Hepatocyte (in vitro differentiated cells): ENCODE data around the gene ZFPM1. TPM values are rescaled to one million over a fixed set of nuclear protein-coding genes. Genes with fewer than 3 reads are reported as not detected.

Source experiments
- DNase-seq: peaks from one replicate; pipeline ENCODE4 v3.0.0-alpha.2; 2016; ENCODE audit warnings: low spot score
- H2AFZ ChIP-seq: fragments of 200-600 bp; sonication (generic); 2 replicates; pipeline ENCODE4 v1.6.0; 2016; ENCODE audit warnings: antibody characterized with exemption, mild to moderate bottlenecking
- H3K27ac ChIP-seq: fragments of 200-600 bp; sonication (generic); 2 replicates; pipeline ENCODE4 v1.5.1; 2016; ENCODE audit warnings: mild to moderate bottlenecking
- H3K27me3 ChIP-seq: fragments of 200-600 bp; sonication (generic); 2 replicates; pipeline ENCODE4 v1.6.1; 2016
- H3K36me3 ChIP-seq: fragments of 200-600 bp; sonication (generic); replicated peaks from 2 replicates; pipeline ENCODE4 v1.5.1; 2016; ENCODE audit warnings: low read depth; ENCODE audit not compliant: insufficient read depth
- H3K4me1 ChIP-seq: fragments of 200-600 bp; sonication (generic); 2 replicates; pipeline ENCODE4 v1.5.1; 2016; ENCODE audit warnings: mild to moderate bottlenecking, moderate library complexity; ENCODE audit not compliant: insufficient read depth
- H3K4me2 ChIP-seq: fragments of 200-600 bp; sonication (generic); 2 replicates; pipeline ENCODE4 v1.6.0; 2016
- H3K4me3 ChIP-seq: fragments of 200-600 bp; sonication (generic); 2 replicates; pipeline ENCODE4 v1.5.1; 2016; ENCODE audit warnings: mild to moderate bottlenecking
- H3K79me2 ChIP-seq: fragments of 200-600 bp; sonication (generic); 2 replicates; pipeline ENCODE4 v1.6.0; 2017; ENCODE audit warnings: mild to moderate bottlenecking
- H3K9me2 ChIP-seq: fragments of 200-600 bp; sonication (generic); replicated peaks from 2 replicates; pipeline ENCODE4 v1.6.0; 2017; ENCODE audit warnings: mild to moderate bottlenecking; ENCODE audit not compliant: insufficient read depth
- H3K9me3 ChIP-seq: fragments of 200-600 bp; sonication (generic); 2 replicates; pipeline ENCODE4 v1.5.1; 2016; ENCODE audit warnings: low read depth, mild to moderate bottlenecking
- H4K20me1 ChIP-seq: fragments of 200-600 bp; sonication (generic); 2 replicates; pipeline ENCODE4 v1.6.0; 2016; ENCODE audit warnings: mild to moderate bottlenecking; ENCODE audit not compliant: insufficient read depth, poor library complexity, severe bottlenecking
- EZH2 ChIP-seq: fragments of 200-600 bp; sonication (generic); IDR thresholded peaks from 2 replicates; pipeline ENCODE4 v1.6.1; 2016; ENCODE audit warnings: antibody characterized with exemption, mild to moderate bottlenecking, borderline replicate concordance
- EZH2phosphoT487 ChIP-seq: fragments of 200-600 bp; sonication (generic); IDR thresholded peaks from one replicate; pipeline ENCODE4 v1.6.1; 2018; ENCODE audit warnings: antibody characterized with exemption, mild to moderate bottlenecking, low read depth, moderate library complexity; ENCODE audit not compliant: unreplicated experiment, severe bottlenecking
- WGBS: methylation state at CpG from one replicate; pipeline ENCODE4 v1.1.6; 2016; ENCODE audit warnings: low lambda C conversion rate; ENCODE audit errors: missing lambda C conversion rate; 5-methylcytosine and 5-hydroxymethylcytosine counted together
- polyA plus RNA-seq: library from polyadenylated mRNA; unstranded; fragments of >200 nt; fragmentation: Nextera tagmentation; extraction: Ambion mirVana; gene quantifications from 2 replicates; pipeline ENCODE4 v1.2.1, GENCODE V29; 2016
- total RNA-seq: library from RNA; depleted of rRNA; stranded (reverse); fragments of >200 nt; gene quantifications from 2 replicates; pipeline ENCODE4 v1.2.3, GENCODE V29; 2014
- TF ChIP-seq, protein P1 (sequence below): fragments of 200-600 bp; sonication (generic); IDR thresholded peaks from 2 replicates; pipeline ENCODE4 v1.5.1; 2016; ENCODE audit warnings: antibody characterized with exemption, mild to moderate bottlenecking; ENCODE audit not compliant: poor library complexity

The ZFPM1 gene
- total and polyA plus RNA-seq, 2 experiments from 2014 or later, result 4.1 to 11.9 TPM

DNA sequence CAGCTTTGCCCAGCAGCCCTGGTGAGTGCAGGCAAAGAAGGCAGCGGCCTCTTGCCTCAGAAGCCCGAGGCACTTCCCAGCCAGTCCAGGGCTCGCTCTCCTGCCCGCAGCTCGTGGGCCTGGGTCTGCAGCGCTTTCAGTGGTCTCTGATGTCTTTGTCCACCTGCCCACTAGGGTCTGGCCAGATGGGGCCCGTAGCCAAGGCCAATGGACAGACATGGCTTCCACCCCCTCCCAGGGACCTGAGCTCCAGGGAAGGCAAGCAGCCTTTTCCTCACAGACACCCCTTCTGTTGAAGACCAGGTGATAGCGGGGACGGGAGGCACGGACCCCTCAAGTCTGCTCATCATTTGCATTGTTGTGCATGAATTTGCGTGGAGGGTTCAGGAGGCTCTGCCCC is 83.4 kb downstream of the ZFPM1 start:
- no peaks in the 10 kb centered on the region for H3K4me1 ChIP-seq
- TF ChIP-seq, protein P1, sequence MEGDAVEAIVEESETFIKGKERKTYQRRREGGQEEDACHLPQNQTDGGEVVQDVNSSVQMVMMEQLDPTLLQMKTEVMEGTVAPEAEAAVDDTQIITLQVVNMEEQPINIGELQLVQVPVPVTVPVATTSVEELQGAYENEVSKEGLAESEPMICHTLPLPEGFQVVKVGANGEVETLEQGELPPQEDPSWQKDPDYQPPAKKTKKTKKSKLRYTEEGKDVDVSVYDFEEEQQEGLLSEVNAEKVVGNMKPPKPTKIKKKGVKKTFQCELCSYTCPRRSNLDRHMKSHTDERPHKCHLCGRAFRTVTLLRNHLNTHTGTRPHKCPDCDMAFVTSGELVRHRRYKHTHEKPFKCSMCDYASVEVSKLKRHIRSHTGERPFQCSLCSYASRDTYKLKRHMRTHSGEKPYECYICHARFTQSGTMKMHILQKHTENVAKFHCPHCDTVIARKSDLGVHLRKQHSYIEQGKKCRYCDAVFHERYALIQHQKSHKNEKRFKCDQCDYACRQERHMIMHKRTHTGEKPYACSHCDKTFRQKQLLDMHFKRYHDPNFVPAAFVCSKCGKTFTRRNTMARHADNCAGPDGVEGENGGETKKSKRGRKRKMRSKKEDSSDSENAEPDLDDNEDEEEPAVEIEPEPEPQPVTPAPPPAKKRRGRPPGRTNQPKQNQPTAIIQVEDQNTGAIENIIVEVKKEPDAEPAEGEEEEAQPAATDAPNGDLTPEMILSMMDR, result no peak
- no peak for TF ChIP-seq EZH2

DNA sequence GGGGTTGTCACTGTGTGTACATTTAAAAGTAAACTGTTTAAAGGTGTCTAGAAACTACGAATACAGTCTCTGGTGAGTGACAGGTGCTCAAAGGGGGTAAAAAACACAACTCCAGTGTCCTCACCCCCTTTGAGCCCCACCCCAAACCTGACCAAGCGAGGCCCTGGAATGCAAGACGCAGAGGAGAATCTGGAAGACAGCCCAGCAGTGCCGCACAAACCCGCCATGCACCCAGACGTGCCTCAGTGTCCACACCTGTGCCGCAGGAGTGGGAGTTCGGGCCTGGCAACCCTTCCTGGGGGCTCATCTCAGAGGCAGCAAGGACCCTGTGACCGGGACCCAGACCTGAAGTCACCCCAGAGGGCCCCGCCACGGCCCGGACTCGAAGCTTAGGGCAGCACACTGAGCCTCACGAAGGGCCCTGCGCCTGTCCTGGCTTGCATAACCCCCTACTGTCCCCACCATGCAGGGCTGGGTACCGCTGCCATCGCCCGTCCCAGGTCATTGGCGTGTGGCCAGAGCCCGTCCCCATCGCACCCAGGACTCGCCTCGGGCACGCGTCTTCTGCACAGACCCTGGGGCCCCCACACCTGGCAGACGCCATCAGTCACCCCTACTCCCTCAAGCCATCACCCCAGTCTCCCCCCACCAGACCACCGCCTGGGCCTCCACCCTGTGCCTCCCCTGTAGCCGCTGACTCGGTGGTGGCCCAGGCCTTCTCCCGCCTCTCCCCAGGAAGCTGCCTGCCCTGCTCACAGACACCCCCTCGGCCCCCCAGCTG is 84.1 kb downstream of the ZFPM1 start:
- Histone ChIP-seq H2AFZ (no peak overlapping the region), H3K9me2 (no peaks in the 10 kb centered on the region), H3K4me1 (no peaks in the 10 kb centered on the region), H3K9me3 (no peaks in the 10 kb centered on the region), H3K27ac (no peak overlapping the region), H3K4me3 (no peak overlapping the region), H3K79me2 (no peaks in the 10 kb centered on the region), H3K36me3 (no peaks in the 10 kb centered on the region), H4K20me1 (no peaks in the 10 kb centered on the region), H3K4me2 (no peak overlapping the region), H3K27me3 (peaks cover 5% of the 10 kb centered on the region)
- TF ChIP-seq EZH2 (no peak), EZH2phosphoT487 (no peak)
- TF ChIP-seq, protein P1, result no peak
- 85% methylated on average over 21 of the region's 31 CpGs for WGBS
- DNase-seq, result no peak

More for the DNA sequence above, 83.4 kb downstream of the ZFPM1 start:
- Histone ChIP-seq H3K4me2 (no peak overlapping the region), H3K9me3 (no peaks in the 10 kb centered on the region), H3K4me3 (no peak overlapping the region), H2AFZ (no peak overlapping the region), H3K27me3 (peaks cover 5% of the 10 kb centered on the region), H3K27ac (no peak overlapping the region), H3K36me3 (no peaks in the 10 kb centered on the region), H4K20me1 (no peaks in the 10 kb centered on the region), H3K9me2 (no peaks in the 10 kb centered on the region), H3K79me2 (no peaks in the 10 kb centered on the region)
- DNase-seq, result no peak
- 92% methylated on average over 11 of the region's 11 CpGs for WGBS

DNA sequence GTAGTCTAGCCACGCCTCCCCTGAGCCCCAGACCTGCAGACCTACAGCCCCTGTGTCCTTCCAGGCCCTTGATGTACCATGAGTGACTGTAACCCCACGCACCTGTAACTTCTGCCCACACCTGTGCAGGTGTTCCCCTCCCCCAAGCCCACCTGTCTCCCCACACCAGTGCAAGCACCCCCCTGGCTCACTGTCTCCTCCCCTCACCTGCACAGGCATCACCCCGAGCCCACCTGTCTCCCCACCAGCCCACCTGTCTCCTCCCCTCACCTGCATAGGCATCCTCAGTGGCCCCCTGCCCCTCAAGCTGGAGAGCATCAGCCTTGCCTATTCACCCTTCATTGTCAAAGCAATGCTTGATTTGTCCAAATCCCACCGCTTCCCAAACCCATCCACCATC is 84.8 kb downstream of the ZFPM1 start:
- Histone ChIP-seq H3K36me3 (no peaks in the 10 kb centered on the region), H3K4me2 (no peak overlapping the region), H4K20me1 (no peaks in the 10 kb centered on the region), H2AFZ (no peak overlapping the region), H3K4me1 (no peaks in the 10 kb centered on the region), H3K9me2 (no peaks in the 10 kb centered on the region), H3K79me2 (no peaks in the 10 kb centered on the region), H3K4me3 (no peak overlapping the region), H3K27ac (no peak overlapping the region), H3K27me3 (peaks cover 5% of the 10 kb centered on the region), H3K9me3 (no peaks in the 10 kb centered on the region)
- TF ChIP-seq EZH2phosphoT487 (no peak), EZH2 (no peak)
- TF ChIP-seq, protein P1, result no peak
- DNase-seq, result no peak
- 88% methylated on average over 4 of the region's 4 CpGs for WGBS
